ENCODE data around the gene IL17RA.

The IL17RA gene

DNA sequence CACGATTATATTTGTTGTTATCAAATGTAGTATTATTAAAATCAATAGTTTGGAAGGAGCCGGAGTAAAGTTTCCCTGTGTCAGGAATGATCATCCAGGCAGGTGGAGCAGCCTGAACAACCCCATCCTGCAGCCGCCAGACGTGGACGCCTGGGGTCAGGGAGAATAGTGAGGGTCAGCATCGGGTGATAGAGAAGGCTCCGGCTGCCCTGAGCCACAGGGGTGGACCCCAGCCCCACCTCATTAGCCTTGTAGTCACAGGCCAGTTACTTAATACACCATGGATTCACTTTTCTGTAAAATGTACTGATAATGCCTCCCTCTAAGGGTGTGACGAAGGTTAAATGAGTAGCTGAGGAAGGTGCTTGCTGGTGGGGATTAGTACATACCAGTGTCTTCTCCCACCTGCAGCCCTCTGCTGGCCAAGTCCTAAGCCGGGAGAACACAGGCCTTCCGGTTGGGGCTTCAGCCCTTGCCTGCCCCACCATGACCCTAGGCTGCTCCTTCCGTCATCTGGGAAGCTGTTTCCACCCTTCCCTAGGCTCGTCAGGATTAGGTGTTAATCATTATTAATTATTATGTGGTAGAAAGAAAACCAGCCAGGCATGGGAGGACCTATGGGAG is 21.5 kb downstream of the IL17RA start:
- DNase-seq (ENCODE audit: low spot score): no peak

DNA sequence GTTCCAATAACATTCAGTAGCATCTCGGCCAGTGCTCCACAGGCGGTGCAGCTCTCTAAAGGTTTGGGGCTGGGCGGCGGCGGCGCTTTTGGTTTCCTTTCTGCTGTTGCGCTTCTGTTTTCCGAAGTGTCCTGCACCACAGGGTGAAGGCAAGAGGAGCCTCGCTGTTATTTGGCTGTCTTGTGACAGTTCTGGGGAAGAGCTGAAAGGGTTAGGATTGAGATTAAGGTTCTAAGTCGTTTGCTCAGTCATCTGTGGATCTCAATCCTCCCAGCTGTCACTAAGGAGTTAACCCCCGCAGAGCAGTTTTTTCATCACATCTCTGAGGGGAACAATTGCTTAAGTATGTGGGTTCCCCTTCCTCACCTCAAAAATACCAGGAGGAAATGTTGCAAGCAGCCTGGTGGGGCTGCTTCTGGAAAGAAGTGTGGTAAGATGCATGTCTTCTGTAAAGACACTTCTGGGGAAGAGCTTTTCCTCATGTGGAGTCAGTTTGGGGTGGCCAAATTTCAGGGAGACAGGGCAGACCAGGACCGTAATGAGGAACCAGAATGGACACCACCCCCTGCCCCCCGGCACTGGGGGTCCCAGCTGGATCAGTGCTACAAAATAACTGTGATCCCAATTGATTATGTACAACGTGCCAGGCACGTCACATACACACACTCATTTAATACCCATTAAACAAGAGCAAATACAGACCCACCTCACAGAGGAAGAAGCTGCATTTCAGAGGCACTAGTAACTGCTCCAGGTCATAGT is 22.2 kb downstream of the IL17RA start:
- DNase-seq (ENCODE audit: low spot score): no peak

GRCh38 chr22:17107547-17107810 is 22.7 kb downstream of the IL17RA start:
- DNase-seq (ENCODE audit: low spot score): no peak

DNA sequence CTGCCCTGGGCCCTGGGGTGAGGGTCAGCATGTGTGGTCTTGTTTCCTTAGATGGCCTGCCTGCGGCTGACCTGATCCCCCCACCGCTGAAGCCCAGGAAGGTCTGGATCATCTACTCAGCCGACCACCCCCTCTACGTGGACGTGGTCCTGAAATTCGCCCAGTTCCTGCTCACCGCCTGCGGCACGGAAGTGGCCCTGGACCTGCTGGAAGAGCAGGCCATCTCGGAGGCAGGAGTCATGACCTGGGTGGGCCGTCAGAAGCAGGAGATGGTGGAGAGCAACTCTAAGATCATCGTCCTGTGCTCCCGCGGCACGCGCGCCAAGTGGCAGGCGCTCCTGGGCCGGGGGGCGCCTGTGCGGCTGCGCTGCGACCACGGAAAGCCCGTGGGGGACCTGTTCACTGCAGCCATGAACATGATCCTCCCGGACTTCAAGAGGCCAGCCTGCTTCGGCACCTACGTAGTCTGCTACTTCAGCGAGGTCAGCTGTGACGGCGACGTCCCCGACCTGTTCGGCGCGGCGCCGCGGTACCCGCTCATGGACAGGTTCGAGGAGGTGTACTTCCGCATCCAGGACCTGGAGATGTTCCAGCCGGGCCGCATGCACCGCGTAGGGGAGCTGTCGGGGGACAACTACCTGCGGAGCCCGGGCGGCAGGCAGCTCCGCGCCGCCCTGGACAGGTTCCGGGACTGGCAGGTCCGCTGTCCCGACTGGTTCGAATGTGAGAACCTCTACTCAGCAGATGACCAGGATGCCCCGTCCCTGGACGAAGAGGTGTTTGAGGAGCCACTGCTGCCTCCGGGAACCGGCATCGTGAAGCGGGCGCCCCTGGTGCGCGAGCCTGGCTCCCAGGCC is 23.7 kb downstream of the IL17RA start:
- no peak for DNase-seq (ENCODE audit: low spot score)

- DNase-seq (ENCODE audit: low spot score): no peak
Observed at GRCh38 chr22:17109113-17109865, 24.5 kb downstream of the IL17RA start.

GRCh38 chr22:17109976-17110375 is 25.2 kb downstream of the IL17RA start:
- no peak for DNase-seq (ENCODE audit: low spot score)

DNA sequence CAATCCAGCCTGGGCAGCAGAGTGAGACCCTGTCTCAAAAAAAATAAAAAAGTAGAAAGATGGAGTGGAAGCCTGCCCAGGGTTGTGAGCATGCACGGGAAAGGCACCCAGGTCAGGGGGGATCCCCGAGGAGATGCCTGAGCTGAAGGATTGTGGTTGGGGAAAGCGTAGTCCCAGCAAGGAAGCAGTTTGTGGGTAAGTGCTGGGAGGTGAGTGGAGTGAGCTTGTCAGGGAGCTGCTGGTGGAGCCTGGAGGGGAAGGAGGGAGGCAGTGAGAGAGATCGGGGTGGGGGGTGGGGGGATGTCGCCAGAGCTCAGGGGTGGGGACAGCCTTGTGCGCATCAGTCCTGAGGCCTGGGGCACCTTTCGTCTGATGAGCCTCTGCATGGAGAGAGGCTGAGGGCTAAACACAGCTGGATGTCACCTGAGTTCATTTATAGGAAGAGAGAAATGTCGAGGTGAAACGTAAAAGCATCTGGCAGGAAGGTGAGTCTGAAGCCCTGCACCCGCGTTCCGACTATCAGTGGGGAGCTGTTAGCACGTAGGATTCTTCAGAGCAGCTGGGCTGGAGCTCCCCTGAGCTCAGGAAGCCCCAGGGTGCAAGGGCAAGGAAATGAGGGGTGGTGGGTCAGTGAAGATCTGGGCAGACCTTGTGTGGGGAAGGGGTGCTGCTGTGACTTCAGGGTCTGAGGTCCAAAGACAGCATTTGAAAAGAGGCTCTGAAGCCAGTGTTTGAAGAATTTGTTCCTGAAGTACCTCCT is 26.2 kb downstream of the IL17RA start:
- no peak for DNase-seq (ENCODE audit: low spot score)

DNA sequence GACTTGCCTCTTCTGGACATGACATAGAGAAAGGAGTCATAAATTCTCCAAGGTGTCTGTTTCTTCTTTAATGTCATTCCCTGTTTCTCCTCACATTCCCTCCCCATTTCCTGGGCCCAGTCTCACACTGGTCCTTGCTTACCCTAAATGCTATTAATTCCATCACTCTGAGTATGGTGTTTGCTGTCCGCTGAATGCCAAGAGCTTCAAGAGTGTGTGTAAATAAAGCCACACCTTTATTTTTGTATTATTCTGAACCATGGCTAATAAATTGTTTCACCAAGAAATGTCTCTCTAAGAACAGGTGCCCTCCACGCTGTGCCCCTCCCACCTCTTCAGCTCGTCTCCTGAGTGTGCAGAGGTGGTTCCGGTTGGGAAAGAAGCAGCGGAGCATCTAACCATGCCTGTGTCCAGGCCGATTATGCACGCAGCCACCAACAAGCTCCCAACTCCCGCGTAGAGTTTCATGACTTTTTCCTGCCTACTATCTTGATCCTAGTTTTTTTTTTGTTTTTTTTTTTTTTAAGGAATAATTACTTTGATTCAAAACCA is 27.8 kb downstream of the IL17RA start:
- DNase-seq (ENCODE audit: low spot score): no peak

DNA sequence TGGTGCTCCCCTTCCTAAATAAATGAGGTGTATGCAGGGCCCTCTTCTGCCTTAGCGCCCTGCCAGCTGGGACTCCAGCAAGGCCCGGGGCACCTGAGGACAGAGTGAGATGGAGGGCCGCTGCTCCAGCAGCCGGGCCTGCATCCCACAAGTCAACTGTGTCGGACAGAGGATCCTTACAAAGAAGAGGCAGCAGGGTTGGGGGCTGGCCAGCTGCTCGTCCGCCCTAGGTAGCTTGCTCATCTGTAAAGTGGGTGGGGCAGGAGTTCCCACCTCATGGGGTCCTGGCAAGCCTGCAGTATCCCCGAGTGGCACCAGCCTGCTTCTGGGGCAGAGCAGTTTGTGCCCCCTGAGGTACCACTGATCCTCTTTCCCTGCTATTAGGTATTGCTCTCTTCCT is 28.8 kb downstream of the IL17RA start:
- no peak for DNase-seq (ENCODE audit: low spot score)

- no peak for DNase-seq (ENCODE audit: low spot score)
Observed at GRCh38 chr22:17114173-17114897, 29.5 kb downstream of the IL17RA start.

- no peak for DNase-seq (ENCODE audit: low spot score)
Observed at GRCh38 chr22:17114898-17115235, 30.1 kb downstream of the IL17RA start.

DNA sequence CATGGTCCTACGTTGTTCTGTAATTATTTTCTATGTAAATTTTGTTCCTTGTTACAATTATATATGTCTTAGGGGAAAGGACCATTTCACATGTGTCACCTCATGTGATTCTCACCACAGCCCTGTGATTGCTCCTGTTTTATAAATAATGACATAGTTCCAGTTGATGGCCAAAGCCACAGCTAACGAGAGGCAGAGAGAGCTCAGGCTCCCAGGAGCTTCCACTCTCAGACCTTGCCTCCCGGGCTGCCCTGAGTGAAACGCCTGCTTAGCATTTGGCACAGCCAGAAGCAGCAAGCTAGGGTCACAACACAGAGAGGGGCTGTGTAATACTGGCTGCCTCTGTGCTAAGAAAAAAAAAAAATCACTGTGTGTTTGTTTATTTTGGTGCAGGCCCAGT is 30.4 kb downstream of the IL17RA start:
- no peak for DNase-seq (ENCODE audit: low spot score)

- no peak for DNase-seq (ENCODE audit: low spot score)
Observed at GRCh38 chr22:17115945-17116565, 31.3 kb downstream of the IL17RA start.

- no peak for DNase-seq (ENCODE audit: low spot score)
Observed at GRCh38 chr22:17116572-17117330, 32.0 kb downstream of the IL17RA start.

- DNase-seq (ENCODE audit: low spot score): no peak
Observed at GRCh38 chr22:17117400-17117799, 32.6 kb downstream of the IL17RA start.

- no peak for DNase-seq (ENCODE audit: low spot score)
Observed at GRCh38 chr22:17117890-17118289, 33.1 kb downstream of the IL17RA start.

- DNase-seq (ENCODE audit: low spot score): no peak
Observed at GRCh38 chr22:17118342-17118741, 33.5 kb downstream of the IL17RA start.

DNA sequence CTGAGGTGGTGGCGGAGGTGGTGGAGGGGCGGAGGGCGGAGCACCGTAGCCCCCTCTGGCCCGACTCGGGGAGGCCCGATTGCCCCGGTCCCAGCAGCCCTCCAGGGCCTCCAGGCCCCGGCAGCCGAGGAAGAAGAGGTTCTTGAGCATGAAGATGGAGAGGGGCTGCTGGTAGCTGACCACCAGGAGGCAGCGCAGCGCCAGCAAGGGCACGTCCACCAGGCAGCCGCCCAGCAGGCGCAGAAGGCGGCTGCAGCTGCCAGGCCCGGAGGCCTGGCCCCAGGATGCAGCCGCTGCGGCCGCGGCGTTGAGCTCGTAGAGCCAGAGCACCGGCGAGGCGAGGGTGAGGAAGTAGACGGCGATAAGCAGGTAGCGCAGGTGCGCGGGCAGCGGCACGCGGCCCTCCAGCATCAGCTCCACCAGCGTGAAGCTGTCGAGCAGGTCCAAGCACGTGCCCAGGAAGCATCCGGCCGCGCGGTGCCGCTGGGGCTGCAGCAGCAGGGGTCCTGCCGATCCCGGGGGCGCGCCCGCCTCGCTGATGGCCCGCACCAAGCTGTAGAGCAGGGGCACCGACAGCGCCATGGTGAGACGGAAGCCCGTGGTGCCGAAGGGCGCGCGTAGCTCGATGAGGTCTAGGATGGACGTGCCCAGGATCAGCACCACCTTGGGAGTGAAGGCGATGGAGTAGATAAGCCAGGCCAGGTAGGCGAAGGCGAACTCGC is 34.8 kb downstream of the IL17RA start:
- DNase-seq (ENCODE audit: low spot score): no peak

GRCh38 chr22:17120281-17120680 is 35.5 kb downstream of the IL17RA start:
- DNase-seq (ENCODE audit: low spot score): peak; percentile 46
